Stimulated activated CD4-positive, alpha-beta T cell treated with anti-CD3 and anti-CD28 coated beads, Interleukin-4, amount 100 ng/mL, for 48 hours (primary cell): ENCODE results near the gene POU3F1.

ENCODE experiments used
- DNase-seq, 2 donors: peaks; one replicate each; pipeline ENCODE4 v3.0.0-alpha.2; 2020; ENCODE audit warnings: low read depth in 2 of 2

POU3F1 gene

GRCh38 chr1:38004284-38005108, 42.1 kb downstream of the POU3F1 start:
- no peak for DNase-seq

GRCh38 chr1:38003261-38004250, 43.0 kb downstream of the POU3F1 start:
- no peak for DNase-seq

- DNase-seq = no peak
Measured at GRCh38 chr1:38000529-38001455, 45.8 kb downstream of the POU3F1 start.

- DNase-seq = no peak
Measured at GRCh38 chr1:38000233-38000528, 46.4 kb downstream of the POU3F1 start.

GRCh38 chr1:37999430-38000232, 47.0 kb downstream of the POU3F1 start:
- DNase-seq = no peak

- no peak for DNase-seq
Measured at GRCh38 chr1:37998913-37999429, 47.6 kb downstream of the POU3F1 start.

- DNase-seq = no peak
Measured at GRCh38 chr1:37998089-37998808, 48.3 kb downstream of the POU3F1 start.

- DNase-seq = no peak
Measured at GRCh38 chr1:37997256-37998088, 49.1 kb downstream of the POU3F1 start.

GRCh38 chr1:37995751-37996345, 50.7 kb downstream of the POU3F1 start:
- no peak for DNase-seq

GRCh38 chr1:37994886-37995566, 51.6 kb downstream of the POU3F1 start:
- DNase-seq = no peak
